ENCODE data around the gene FGL2.

FGL2 gene

DNA sequence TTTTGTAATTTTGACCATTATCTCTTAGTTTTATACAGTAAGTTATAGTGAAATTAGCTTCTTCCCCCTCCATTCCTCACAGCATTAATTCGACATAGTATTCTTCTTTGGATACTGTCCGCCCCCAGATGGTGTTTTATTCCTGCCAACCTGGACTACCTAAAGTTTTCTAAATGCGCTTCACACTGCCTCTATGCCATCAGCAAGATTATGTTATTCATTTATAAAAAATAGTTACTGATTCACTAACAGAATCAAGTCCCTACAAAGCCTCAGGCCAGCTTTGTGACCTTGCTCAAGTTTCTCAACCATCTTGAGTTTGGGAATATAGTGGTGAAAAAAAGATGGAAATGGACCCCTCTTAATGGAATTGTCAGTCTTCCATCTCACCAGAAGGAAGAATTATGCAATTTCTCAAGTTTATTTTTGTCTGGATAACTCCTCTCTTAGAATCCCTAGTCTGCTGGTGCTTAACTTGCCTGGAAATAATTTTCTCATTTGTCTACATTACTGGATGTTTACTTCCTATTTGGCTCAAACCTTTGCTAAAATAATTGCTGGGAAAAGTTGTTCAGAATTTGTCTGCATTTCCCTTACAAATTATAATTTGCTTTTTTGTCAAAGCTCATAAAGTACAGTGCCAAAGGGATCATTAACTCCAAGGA lies 16.7 kb upstream of the FGL2 start:
- no peak overlapping the region for H3K4me3 ChIP-seq (ENCODE audit: low read depth, low read length)
- TF ChIP-seq, protein P1, sequence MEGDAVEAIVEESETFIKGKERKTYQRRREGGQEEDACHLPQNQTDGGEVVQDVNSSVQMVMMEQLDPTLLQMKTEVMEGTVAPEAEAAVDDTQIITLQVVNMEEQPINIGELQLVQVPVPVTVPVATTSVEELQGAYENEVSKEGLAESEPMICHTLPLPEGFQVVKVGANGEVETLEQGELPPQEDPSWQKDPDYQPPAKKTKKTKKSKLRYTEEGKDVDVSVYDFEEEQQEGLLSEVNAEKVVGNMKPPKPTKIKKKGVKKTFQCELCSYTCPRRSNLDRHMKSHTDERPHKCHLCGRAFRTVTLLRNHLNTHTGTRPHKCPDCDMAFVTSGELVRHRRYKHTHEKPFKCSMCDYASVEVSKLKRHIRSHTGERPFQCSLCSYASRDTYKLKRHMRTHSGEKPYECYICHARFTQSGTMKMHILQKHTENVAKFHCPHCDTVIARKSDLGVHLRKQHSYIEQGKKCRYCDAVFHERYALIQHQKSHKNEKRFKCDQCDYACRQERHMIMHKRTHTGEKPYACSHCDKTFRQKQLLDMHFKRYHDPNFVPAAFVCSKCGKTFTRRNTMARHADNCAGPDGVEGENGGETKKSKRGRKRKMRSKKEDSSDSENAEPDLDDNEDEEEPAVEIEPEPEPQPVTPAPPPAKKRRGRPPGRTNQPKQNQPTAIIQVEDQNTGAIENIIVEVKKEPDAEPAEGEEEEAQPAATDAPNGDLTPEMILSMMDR (IDR thresholded peaks at IDR 0.05; ENCODE audit: control insufficient read depth, extremely low read depth, insufficient read depth), result no peak
- no peak for DNase-seq (ENCODE audit: low read depth)

DNA sequence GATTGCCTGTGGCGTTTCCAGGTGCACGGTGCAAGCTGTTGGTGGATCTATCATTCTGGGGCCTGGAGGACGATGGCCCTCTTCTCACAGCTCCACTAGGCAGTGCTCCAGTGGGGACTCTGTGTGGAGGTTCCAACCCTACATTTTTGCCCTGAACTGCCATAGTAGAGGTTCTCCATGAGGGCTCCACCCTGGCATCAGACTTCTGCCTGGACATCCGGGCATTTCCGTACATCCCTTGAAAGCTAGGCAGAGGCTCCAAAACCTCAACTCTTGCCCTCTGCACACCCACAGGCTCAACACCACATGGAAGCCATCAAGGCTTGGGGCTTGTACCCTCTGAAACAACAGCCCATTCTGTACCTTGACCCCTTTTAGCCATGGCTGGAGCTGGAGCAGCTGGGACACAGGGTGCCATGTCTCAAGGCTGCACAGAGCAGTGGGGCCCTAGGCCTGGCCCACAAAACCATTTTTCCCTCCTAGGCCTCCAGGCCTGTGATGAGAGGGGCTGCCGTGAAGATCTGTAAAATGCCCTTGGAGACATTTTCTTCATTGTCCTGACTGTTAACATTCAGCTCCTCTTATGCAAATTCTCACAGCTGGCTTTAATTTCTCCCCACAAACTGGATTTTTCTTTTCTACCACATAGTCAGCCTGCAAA lies 10.0 kb upstream of the FGL2 start:
- DNase-seq (ENCODE audit: low read depth), result no peak
- no peak overlapping the region for H3K4me3 ChIP-seq (ENCODE audit: low read depth, low read length)
- TF ChIP-seq, protein P1 (IDR thresholded peaks at IDR 0.05; ENCODE audit: control insufficient read depth, extremely low read depth, insufficient read depth), result no peak

DNA sequence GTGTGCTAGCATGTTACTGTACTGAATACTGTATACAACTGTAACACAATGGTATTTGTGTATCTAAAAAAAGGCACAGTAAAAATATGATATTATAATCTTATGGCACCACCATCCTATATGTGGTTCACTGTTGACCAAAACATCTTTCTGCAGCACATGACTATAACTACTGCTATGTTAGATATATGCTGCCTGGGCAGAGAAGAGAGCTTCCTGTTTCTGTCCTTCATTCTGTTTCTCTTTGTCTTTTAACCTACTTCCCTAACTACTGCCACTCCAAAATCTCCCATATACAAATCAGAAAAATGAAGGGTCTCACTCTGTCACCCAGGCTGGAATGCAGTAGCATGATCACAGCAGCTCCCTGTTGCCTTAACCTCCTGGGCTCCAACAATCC lies 8.8 kb upstream of the FGL2 start:
- TF ChIP-seq, protein P1 (IDR thresholded peaks at IDR 0.05; ENCODE audit: control insufficient read depth, extremely low read depth, insufficient read depth), result no peak
- DNase-seq (ENCODE audit: low read depth), result no peak
- H3K4me3 ChIP-seq (ENCODE audit: low read depth, low read length), result no peak overlapping the region

DNA sequence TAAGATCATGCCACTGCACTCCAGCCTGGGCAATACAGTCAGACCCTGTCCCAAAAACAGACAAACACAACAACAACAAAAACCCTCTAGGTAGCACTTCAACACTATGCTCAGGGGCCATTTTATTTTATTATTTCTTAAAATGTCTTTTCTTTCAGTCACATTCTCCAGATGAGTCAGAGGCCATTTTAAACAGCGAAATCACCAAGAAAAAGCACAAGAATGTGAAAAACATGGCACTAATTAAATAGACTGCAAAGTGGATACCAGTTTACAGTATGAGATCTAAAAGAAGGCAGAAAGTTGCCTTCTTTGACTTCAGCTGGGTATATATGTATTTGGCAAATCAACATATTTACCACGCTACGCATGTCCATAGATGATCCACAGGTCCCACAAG lies 6.1 kb upstream of the FGL2 start:
- DNase-seq (ENCODE audit: low read depth), result no peak
- TF ChIP-seq, protein P1 (IDR thresholded peaks at IDR 0.05; ENCODE audit: control insufficient read depth, extremely low read depth, insufficient read depth), result no peak

DNA sequence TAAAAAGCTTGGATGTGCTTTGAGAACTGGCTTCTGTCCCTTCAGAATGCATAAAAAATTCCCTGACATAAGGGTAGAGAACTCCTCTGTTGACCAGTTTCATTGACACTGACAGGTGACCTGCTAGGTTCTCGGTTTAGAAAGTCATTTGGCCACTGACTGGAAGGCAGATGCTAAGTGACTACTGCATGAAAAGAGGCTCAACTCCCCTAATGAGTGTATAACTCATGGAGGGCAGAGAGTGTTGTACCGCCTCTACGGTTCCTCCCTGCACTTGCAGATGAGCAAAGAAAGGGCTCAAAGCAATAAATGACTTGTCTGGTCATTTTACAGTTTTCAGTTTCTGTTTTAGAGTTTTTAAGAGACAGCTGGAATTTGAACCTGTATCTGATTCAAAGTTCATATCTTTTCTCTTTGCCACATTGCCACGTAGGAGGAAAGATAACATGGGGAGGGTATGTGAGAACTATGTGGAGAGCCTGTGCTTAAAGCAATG lies 2.9 kb upstream of the FGL2 start:
- DNase-seq (ENCODE audit: low read depth), result no peak
- no peak overlapping the region for H3K4me3 ChIP-seq (ENCODE audit: low read depth, low read length)
- TF ChIP-seq, protein P1 (IDR thresholded peaks at IDR 0.05; ENCODE audit: control insufficient read depth, extremely low read depth, insufficient read depth), result no peak

More for the DNA sequence above, 6.1 kb upstream of the FGL2 start:
- H3K4me3 ChIP-seq (ENCODE audit: low read depth, low read length), result no peak overlapping the region

DNA sequence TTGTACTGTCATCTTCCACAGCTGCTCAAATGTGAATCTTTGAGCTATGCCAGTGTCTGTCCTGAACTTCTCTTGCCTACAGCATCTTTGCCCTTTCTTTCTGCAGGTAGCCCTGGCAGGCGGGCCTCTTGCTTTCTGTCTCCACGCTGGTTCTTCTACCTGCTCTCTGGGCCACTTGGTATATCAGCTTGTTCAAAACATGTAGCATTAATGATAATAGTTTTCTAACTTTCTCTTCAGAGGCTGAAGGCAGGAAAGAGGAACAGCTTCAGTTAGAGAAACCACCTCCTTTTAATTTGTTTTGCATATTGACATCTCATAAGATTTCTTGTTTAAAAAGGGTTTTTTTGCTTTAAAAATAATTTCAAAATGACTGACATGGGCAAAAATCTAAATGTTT lies 923 bp upstream of the FGL2 start:
- TF ChIP-seq, protein P1 (IDR thresholded peaks at IDR 0.05; ENCODE audit: control insufficient read depth, extremely low read depth, insufficient read depth), result no peak
- no peak overlapping the region for H3K4me3 ChIP-seq (ENCODE audit: low read depth, low read length)
- DNase-seq (ENCODE audit: low read depth), result no peak

Measured in LNCaP clone FGC (cell line).